ENCODE data around the gene DCUN1D3. TPM values are rescaled to one million over a fixed set of nuclear protein-coding genes. Genes with fewer than 3 reads are reported as not detected.

Gene DCUN1D3
- polyA plus RNA-seq, 1 donor (not counting 4 experiments of a cell fraction or from before 2014, with no cell fraction given) = 9.4 TPM

GRCh38 chr16:20846030-20846429 lies 54.1 kb downstream of the DCUN1D3 start:
- FAIRE-seq (no peak), DNase-seq (ENCODE audit: low read depth, low spot score) (no peak)
- Histone ChIP-seq H3K4me2 (ENCODE audit: control insufficient read depth, extremely low read depth, insufficient read depth, low read depth, low read length) (no peak overlapping the region), H2AFZ (ENCODE audit: control insufficient read depth, low read length) (no peak overlapping the region), H3K9ac (ENCODE audit: control insufficient read depth, extremely low read depth, insufficient read depth, low read length) (no peak overlapping the region), H3K9me1 (ENCODE audit: control insufficient read depth, extremely low read depth, insufficient read depth, low read length) (no peaks in the 10 kb centered on the region), H3K4me1 (ENCODE audit: control insufficient read depth, extremely low read depth, insufficient read depth, low read length) (peaks cover 10% of the 10 kb centered on the region), H3K9me3 (ENCODE audit: control insufficient read depth, low read depth, low read length) (no peaks in the 10 kb centered on the region), H3K36me3 (ENCODE audit: control insufficient read depth in 2 of 2, extremely low read depth in 1 of 2, insufficient read depth in 2 of 2, low read length in 2 of 2) (peaks cover 1 to 2% of the 10 kb centered on the region in 2 experiments), H3K4me3 (ENCODE audit: control insufficient read depth in 2 of 3, extremely low read depth in 1 of 3, insufficient read depth in 2 of 3, low read depth in 1 of 3, low read length in 3 of 3) (no peak overlapping the region), H3K27me3 (ENCODE audit: control insufficient read depth, extremely low read depth, insufficient read depth, low read length) (no peaks in the 10 kb centered on the region), H3K27ac (ENCODE audit: control insufficient read depth, insufficient read depth, low read length) (no peak overlapping the region), H4K20me1 (ENCODE audit: control insufficient read depth, extremely low read depth, insufficient read depth, low read length) (no peaks in the 10 kb centered on the region), H3K79me2 (ENCODE audit: control insufficient read depth, insufficient read depth, low read length) (no peaks in the 10 kb centered on the region)
- dilution Hi-C loops (cut with MboI; ENCODE audit: extremely low pct_ligation_motif_present, low sequenced_read_pairs) = no loop called here
- TF ChIP-seq CTCF (optimal IDR thresholded peaks at IDR 0.05 in 1 of 3, IDR thresholded peaks at IDR 0.05 in 1 of 3, conservative IDR thresholded peaks at IDR 0.05 in 1 of 3; ENCODE audit: extremely low read depth in 1 of 3, insufficient read depth in 2 of 3, low read length in 3 of 3) = no peak
- TF ChIP-seq EZH2 (IDR thresholded peaks at IDR 0.05; ENCODE audit: low read length) = no peak

- no peaks in the 10 kb centered on the region for H3K4me1 ChIP-seq (ENCODE audit: control insufficient read depth, extremely low read depth, insufficient read depth, low read length)
- no peak overlapping the region for H3K4me3 ChIP-seq (ENCODE audit: control insufficient read depth in 2 of 3, extremely low read depth in 1 of 3, insufficient read depth in 2 of 3, low read depth in 1 of 3, low read length in 3 of 3)
- no peak overlapping the region for H3K9ac ChIP-seq (ENCODE audit: control insufficient read depth, extremely low read depth, insufficient read depth, low read length)
- no peak for FAIRE-seq
- no peaks in the 10 kb centered on the region for H3K27me3 ChIP-seq (ENCODE audit: control insufficient read depth, extremely low read depth, insufficient read depth, low read length)
- H3K9me1 ChIP-seq (ENCODE audit: control insufficient read depth, extremely low read depth, insufficient read depth, low read length) = no peaks in the 10 kb centered on the region
- TF ChIP-seq EZH2 (IDR thresholded peaks at IDR 0.05; ENCODE audit: low read length) = no peak
- TF ChIP-seq CTCF (optimal IDR thresholded peaks at IDR 0.05 in 1 of 3, IDR thresholded peaks at IDR 0.05 in 1 of 3, conservative IDR thresholded peaks at IDR 0.05 in 1 of 3; ENCODE audit: extremely low read depth in 1 of 3, insufficient read depth in 2 of 3, low read length in 3 of 3) = no peak
- H3K27ac ChIP-seq (ENCODE audit: control insufficient read depth, insufficient read depth, low read length) = no peak overlapping the region
- H3K36me3 ChIP-seq (ENCODE audit: control insufficient read depth in 2 of 2, extremely low read depth in 1 of 2, insufficient read depth in 2 of 2, low read length in 2 of 2) = peaks cover 0 to 2% of the 10 kb centered on the region in 2 experiments
- no peaks in the 10 kb centered on the region for H4K20me1 ChIP-seq (ENCODE audit: control insufficient read depth, extremely low read depth, insufficient read depth, low read length)
- no peak overlapping the region for H2AFZ ChIP-seq (ENCODE audit: control insufficient read depth, low read length)
- no peak for DNase-seq (ENCODE audit: low read depth, low spot score)
- no peaks in the 10 kb centered on the region for H3K79me2 ChIP-seq (ENCODE audit: control insufficient read depth, insufficient read depth, low read length)
- H3K4me2 ChIP-seq (ENCODE audit: control insufficient read depth, extremely low read depth, insufficient read depth, low read depth, low read length) = no peak overlapping the region
- H3K9me3 ChIP-seq (ENCODE audit: control insufficient read depth, low read depth, low read length) = no peaks in the 10 kb centered on the region
- dilution Hi-C loops (cut with MboI; ENCODE audit: extremely low pct_ligation_motif_present, low sequenced_read_pairs) = no loop called here
Observed at GRCh38 chr16:20844588-20844987, 55.6 kb downstream of the DCUN1D3 start.

Data from keratinocyte (primary cell).